OCI-LY7 (cell line): ENCODE results near the gene MAGI1. TPM values are rescaled to one million over a fixed set of nuclear protein-coding genes. Genes with fewer than 3 reads are reported as not detected.

Source experiments
- BruUV-seq: library from RNA; stranded (reverse); fragments of 400-500 nt; replicated peaks from 2 replicates; lab custom pipeline; 2021; lab: Mats Ljungman, UMichigan
- CTCF ChIA-PET: fragments of 300-600 bp; sonication (Branson Sonifier 250); formaldehyde crosslinking; loops from one replicate; lab custom pipeline; 2022; ENCODE audit warnings: antibody characterized with exemption; ENCODE audit not compliant: unreplicated experiment; lab: Charles Lee
- POLR2A ChIA-PET: fragments of 300-600 bp; sonication (Branson Sonifier 250); formaldehyde crosslinking; loops from one replicate; lab custom pipeline; 2022; ENCODE audit warnings: antibody characterized with exemption; lab: Charles Lee
- DNase-seq: peaks from one replicate; pipeline ENCODE4 v3.0.0-alpha.2; 2015; ENCODE audit warnings: low spot score
- H2AFZ ChIP-seq: fragments of 200-600 bp; sonication (generic), shearing (Covaris generic); 2 replicates; pipeline ENCODE4 v1.6.1; 2014; ENCODE audit warnings: mild to moderate bottlenecking, antibody characterized with exemption, low read length, moderate library complexity
- H3K27ac ChIP-seq: fragments of 200-600 bp; sonication (generic); 2 replicates; pipeline ENCODE4 v1.5.1; 2014; ENCODE audit warnings: mixed run types, low read depth, mild to moderate bottlenecking, moderate library complexity, low read length, inconsistent platforms; ENCODE audit not compliant: poor library complexity, severe bottlenecking
- H3K36me3 ChIP-seq: fragments of 200-600 bp; sonication (generic); 2 replicates; pipeline ENCODE4 v1.6.1; 2014; ENCODE audit warnings: mild to moderate bottlenecking, antibody characterized with exemption, low read length, moderate library complexity, mixed read lengths; ENCODE audit not compliant: insufficient read depth
- H3K4me1 ChIP-seq: fragments of 200-600 bp; sonication (generic); 2 replicates; pipeline ENCODE4 v1.5.1; 2014; ENCODE audit warnings: mild to moderate bottlenecking, low read length; ENCODE audit not compliant: insufficient read depth, poor library complexity, severe bottlenecking
- H3K4me2 ChIP-seq: fragments of 200-600 bp; sonication (generic); 2 replicates; pipeline ENCODE4 v1.6.1; 2014; ENCODE audit warnings: mild to moderate bottlenecking, low read length
- H3K4me3 ChIP-seq: fragments of 200-600 bp; sonication (generic); 2 replicates; pipeline ENCODE4 v1.5.1; 2014; ENCODE audit warnings: mild to moderate bottlenecking, low read depth, low read length; ENCODE audit not compliant: poor library complexity, severe bottlenecking
- H3K79me2 ChIP-seq: fragments of 200-600 bp; sonication (generic); 2 replicates; pipeline ENCODE4 v1.6.1; 2016; ENCODE audit warnings: low read depth, mild to moderate bottlenecking, low read length, moderate library complexity, mixed read lengths; ENCODE audit not compliant: insufficient read depth
- H3K9me2 ChIP-seq: fragments of 200-600 bp; sonication (generic); 2 replicates; pipeline ENCODE4 v1.6.1; 2016; ENCODE audit warnings: mild to moderate bottlenecking, low read length, mixed read lengths; ENCODE audit not compliant: insufficient read depth
- H3K9me3 ChIP-seq: fragments of 200-600 bp; sonication (generic); 2 replicates; pipeline ENCODE4 v1.6.1; 2014; ENCODE audit warnings: mild to moderate bottlenecking, mixed run types, low read length, mixed read lengths
- H4K20me1 ChIP-seq: fragments of 200-600 bp; sonication (generic); 2 replicates; pipeline ENCODE4 v1.6.1; 2014; ENCODE audit warnings: mild to moderate bottlenecking, antibody characterized with exemption, low read length, moderate library complexity, mixed read lengths; ENCODE audit not compliant: insufficient read depth
- EZH2phosphoT487 ChIP-seq: fragments of 200-600 bp; sonication (generic); IDR thresholded peaks from 2 replicates; pipeline ENCODE4 v1.6.1; 2018; ENCODE audit warnings: low read depth, borderline replicate concordance, mild to moderate bottlenecking, mixed run types, antibody characterized with exemption, low read length, moderate library complexity, mixed read lengths
- intact Hi-C: fragments of 100-400 bp; cut with micrococcal nuclease; formaldehyde crosslinking; loops from one replicate; pipeline ENCODE4 v1.10.0; 2022; ENCODE audit not compliant: unreplicated experiment
- total RNA-seq, 2 experiments: library from RNA; depleted of rRNA in 1 of 2; stranded (reverse); fragments of >200 nt in 1 of 2; shearing (Covaris generic) in 1 of 2; gene quantifications; 2 replicates each; pipeline ENCODE4 v1.2.3, GENCODE V29; 2014 to 2022
- TF ChIP-seq, protein P1 (sequence below): fragments of 200-600 bp; sonication (generic); conservative IDR thresholded peaks from 2 replicates; pipeline ENCODE4 v1.5.1; 2014; ENCODE audit warnings: mild to moderate bottlenecking, antibody characterized with exemption, low read length, moderate library complexity, mixed read lengths

MAGI1 gene
- total RNA-seq, 2 experiments from 2014 or later = 0.63 to 2.5 TPM

DNA sequence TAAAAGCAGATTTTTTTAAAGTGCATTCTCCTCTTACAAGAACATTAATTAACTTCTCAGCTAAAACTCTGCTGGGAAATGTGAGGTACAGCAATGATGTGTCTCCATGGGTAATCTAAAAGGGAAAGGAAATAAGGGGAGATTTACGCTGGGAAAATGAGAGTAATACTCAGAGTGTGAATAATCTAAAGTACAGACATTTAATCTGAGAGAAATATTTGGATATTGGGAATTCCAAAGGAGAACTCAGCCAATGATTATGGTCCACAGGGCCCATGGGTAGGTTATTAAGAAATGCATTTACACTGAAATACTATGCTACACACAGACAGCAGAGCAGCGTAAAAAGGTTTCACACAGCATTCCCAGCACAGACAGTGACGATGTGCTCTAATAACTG is 229.9 kb downstream of the MAGI1 start:
- Histone ChIP-seq H3K79me2 (no peaks in the 10 kb centered on the region), H3K9me3 (no peaks in the 10 kb centered on the region), H2AFZ (no peak overlapping the region), H3K36me3 (no peaks in the 10 kb centered on the region), H3K4me3 (no peak overlapping the region), H3K27ac (no peak overlapping the region), H3K9me2 (no peaks in the 10 kb centered on the region), H3K4me1 (no peaks in the 10 kb centered on the region), H4K20me1 (no peaks in the 10 kb centered on the region), H3K4me2 (no peak overlapping the region)
- TF ChIP-seq, protein P1, sequence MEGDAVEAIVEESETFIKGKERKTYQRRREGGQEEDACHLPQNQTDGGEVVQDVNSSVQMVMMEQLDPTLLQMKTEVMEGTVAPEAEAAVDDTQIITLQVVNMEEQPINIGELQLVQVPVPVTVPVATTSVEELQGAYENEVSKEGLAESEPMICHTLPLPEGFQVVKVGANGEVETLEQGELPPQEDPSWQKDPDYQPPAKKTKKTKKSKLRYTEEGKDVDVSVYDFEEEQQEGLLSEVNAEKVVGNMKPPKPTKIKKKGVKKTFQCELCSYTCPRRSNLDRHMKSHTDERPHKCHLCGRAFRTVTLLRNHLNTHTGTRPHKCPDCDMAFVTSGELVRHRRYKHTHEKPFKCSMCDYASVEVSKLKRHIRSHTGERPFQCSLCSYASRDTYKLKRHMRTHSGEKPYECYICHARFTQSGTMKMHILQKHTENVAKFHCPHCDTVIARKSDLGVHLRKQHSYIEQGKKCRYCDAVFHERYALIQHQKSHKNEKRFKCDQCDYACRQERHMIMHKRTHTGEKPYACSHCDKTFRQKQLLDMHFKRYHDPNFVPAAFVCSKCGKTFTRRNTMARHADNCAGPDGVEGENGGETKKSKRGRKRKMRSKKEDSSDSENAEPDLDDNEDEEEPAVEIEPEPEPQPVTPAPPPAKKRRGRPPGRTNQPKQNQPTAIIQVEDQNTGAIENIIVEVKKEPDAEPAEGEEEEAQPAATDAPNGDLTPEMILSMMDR = no peak
- no peak for TF ChIP-seq EZH2phosphoT487
- CTCF ChIA-PET = no interaction called here
- BruUV-seq = no TSS peak
- intact Hi-C loops = no loop called here
- POLR2A ChIA-PET = no interaction called here
- no peak for DNase-seq

- no peaks in the 10 kb centered on the region for H3K9me2 ChIP-seq
- H3K4me1 ChIP-seq = no peaks in the 10 kb centered on the region
- POLR2A ChIA-PET = no interaction called here
- no peak overlapping the region for H3K27ac ChIP-seq
- H3K4me3 ChIP-seq = no peak overlapping the region
- no peaks in the 10 kb centered on the region for H3K9me3 ChIP-seq
- no peaks in the 10 kb centered on the region for H4K20me1 ChIP-seq
- no peak overlapping the region for H3K4me2 ChIP-seq
- no peaks in the 10 kb centered on the region for H3K36me3 ChIP-seq
- intact Hi-C loops = no loop called here
- TF ChIP-seq, protein P1 = no peak
- no peak for TF ChIP-seq EZH2phosphoT487
- DNase-seq = no peak
- H3K79me2 ChIP-seq = no peaks in the 10 kb centered on the region
- CTCF ChIA-PET = no interaction called here
- H2AFZ ChIP-seq = no peak overlapping the region
- BruUV-seq = no TSS peak
These were observed 230.3 kb downstream of the MAGI1 start for GRCh38 chr3:65808407-65808806.

DNA sequence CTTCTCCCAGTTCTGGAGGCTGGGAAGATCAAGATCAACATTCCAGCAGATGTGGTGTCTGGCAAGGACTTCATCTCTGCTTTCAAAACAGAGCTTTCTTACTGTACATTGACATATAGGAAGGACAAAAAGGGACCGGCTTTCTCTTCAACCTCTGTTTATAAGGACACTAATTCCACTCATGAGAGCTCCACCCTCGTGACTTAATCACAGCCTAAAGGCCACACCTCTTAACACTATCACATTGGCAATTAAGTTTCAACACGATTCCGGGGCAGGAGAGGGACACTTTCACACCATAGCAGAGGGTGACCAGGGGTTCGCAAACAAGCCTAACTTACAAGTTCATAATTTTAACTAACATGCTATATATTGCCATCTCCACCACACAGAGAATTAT is 231.5 kb downstream of the MAGI1 start:
- BruUV-seq = no TSS peak
- CTCF ChIA-PET = no interaction called here

More for the DNA sequence above, 231.5 kb downstream of the MAGI1 start:
- DNase-seq = no peak
- Histone ChIP-seq H3K9me2 (no peaks in the 10 kb centered on the region), H3K4me3 (no peak overlapping the region), H2AFZ (no peak overlapping the region), H3K36me3 (no peaks in the 10 kb centered on the region), H3K27ac (no peak overlapping the region), H3K9me3 (no peaks in the 10 kb centered on the region), H3K4me1 (no peaks in the 10 kb centered on the region), H3K4me2 (no peak overlapping the region), H4K20me1 (no peaks in the 10 kb centered on the region), H3K79me2 (no peaks in the 10 kb centered on the region)
- intact Hi-C loops = no loop called here
- POLR2A ChIA-PET = no interaction called here
- TF ChIP-seq, protein P1 = no peak
- TF ChIP-seq EZH2phosphoT487 = no peak
